Measurements from ENCODE around the gene UBE3B.
"Not testable (repeated sequence)": the region's sequence is repeated elsewhere in the genome, so short reads cannot be mapped to it uniquely, and the experiment has no call there.

The UBE3B gene

DNA sequence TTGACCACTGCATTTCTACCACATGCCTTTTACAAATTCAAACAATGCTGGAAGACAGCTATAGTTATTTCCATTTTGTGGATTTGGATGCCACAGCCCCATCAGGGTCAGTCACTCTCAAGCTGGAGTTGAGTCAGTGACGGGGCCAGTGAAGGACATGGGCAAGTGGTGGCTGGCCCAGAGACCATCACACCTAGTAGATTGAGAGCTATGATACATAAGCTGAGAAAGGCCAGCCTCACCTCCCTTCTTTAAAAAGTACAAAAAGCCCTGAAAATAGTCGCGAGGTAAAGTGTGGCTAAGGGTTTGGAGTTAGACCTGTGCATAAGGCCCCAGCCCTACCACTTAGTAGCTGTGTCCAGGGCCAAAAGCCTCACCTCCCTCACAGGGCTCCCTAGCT lies 4.4 kb upstream of the UBE3B start:
- no peak for DNase-seq (ENCODE audit: low read depth in 2 of 2)

DNA sequence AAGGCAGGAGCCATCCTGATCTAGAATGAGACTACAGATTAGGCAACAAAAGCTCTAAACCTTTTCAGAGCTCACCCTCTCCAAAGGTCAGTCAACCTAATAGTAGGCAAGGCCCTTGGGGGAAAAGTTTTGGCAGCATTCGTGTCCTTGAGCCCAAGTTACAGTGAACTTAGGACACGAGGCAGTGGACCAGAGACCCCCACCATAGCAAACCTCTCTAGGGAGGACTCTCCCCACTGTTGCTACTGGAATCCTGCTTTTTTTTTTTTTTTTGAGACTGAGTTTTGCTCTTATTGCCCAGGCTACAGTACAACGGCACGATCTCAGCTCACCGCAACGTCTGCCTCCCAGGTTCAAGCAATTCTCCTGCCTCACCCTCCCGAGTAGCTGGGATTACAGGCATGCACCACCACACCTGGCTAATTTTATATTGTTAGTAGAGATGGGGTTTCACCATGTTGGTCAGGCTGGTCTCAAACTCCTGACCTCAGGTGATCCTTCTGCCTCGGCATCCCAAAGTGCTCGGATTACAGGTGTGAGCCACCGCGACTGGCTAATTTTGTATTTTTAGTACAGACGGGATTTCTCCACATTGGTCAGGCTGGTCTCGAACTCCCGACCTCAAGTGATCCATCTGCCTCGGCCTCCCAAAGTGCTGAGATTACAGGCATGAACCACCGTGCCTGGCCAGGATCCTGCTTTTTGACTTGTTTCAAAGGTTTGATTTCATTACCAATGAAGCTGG lies 3.7 kb upstream of the UBE3B start:
- not testable (repeated sequence) for DNase-seq (ENCODE audit: low read depth in 2 of 2)

DNA sequence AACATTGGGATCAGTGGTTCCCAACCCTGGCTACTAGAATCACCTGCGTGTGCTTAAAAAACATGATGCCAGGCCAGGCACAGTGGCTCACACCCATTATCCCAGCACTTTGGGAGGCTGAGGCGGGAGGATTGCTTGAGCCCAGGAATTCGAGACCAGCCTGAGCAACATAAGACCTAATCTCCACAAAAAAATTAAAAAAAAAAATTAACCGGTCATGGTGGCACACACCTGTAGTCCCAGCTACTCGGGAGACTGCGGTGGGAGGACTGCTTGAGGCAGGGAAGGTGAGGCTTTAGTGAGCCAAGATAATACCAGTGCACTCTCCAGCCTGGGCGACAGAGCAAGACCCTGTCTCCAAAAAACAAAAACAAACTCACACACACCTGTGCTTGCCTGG lies 2.3 kb upstream of the UBE3B start:
- DNase-seq (ENCODE audit: low read depth in 2 of 2) = no peak

DNA sequence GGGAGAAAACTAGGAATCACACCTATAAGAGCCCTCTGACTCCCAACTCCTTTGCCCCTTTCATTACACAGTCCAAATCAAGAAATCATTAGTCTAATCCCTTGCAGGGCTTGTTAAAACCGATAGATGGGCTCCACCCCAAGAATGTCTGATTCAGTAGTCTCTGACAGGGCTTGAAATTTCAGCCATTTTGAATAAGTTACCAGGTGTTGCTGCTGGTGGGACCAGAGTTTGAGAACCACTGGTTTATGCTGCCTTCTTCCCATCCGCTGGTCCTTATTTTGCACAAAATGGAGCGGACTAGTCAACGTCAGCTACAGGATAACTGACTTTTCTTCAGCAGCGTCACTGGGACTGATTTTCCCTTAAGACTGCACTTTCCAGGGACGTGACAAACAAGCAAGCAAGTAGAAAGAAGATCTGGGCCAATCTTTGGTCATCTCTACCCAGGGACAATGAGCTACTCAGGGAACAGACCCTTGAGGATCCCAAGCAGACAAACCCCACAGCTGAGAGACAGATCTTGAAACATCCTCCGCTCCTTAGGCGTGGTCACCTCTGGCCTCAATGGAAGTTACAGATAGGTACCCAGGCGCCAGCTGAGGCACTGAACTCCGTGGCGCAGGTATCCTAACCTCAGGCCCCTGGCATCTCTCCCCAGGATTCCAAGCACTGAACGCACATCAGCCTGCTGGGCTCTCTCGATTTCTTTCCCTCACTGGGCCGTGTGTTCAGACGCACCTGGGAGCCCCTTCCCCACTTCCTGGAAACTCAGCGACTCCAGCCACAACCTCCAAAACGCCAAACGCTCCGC lies 1.2 kb upstream of the UBE3B start:
- DNase-seq (ENCODE audit: low read depth in 2 of 2) = no peak

DNA sequence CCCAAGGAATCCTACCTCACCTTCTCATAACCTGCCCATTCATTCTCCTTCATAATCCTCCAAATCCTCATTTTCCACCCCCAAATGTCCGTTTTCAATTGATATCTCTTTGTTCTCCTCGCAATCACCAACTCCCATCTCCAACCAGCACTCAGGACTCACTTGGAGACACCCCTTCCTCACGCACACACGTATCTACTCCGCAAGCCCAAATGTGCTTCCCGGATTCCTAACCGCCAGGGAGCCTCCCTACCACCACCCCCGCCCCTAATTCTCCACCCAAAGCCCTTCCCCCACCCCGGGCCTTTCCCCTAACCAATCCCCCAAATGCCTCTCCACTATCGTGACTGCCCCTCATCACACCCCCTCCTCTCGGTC lies 638 bp upstream of the UBE3B start:
- no peak for DNase-seq (ENCODE audit: low read depth in 2 of 2)

DNA sequence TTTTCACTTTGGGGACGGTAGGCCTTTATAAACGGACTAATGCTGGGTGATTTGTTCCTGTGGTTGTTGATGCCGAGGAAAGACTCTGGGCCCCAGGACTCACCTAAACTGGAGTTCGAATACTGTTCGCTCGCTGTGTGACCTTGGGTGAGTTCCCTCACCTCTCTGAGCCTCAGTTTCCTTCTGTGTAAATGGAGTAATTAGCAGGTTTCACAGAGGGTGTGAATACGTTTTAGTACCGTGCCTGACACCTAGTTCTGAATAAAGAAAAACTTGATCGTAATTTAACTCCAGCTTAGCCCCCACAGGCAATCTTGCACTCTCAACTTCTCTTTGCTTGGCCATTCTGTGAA lies 505 bp downstream of the UBE3B start:
- no peak for DNase-seq (ENCODE audit: low read depth in 2 of 2)

DNA sequence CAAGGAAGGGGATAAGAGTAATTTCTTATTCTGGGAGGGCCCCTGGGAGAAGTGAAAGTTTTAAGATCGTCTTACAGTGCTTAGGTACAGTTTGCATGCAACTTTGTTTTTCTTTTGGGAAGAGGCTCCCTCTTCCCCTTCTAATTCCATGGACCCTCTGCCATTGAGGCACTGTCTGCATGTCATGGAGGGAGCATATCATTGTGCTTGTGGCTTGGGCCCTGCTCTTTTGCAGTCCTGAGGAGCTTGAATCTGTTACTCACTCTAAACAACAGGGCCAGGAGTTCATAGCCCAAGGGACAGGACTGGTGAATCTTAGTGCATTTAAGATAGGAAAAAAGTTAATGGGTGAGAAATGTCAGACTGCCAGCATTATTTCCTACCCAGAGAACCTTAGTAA lies 2.3 kb downstream of the UBE3B start:
- DNase-seq (ENCODE audit: low read depth in 2 of 2) = no peak

DNA sequence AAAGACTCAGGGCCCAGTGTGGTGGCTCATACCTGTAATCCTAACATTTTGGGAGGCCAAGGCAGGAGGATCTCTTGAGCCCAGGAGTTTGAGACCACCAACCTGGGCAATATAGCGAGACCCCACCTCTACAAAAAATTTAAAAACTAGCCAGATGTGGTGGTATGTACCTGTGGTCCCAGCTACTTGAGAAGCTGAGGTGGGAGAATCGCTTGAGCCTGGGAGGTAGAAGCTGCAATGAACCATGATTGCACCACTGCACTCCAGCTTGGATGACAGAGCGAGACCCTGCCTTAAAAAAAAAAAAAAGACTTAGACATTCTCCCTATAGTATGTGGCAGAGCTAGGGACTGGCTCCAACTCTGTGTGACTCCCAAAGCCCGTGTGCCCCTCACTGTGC lies 2.9 kb downstream of the UBE3B start:
- DNase-seq (ENCODE audit: low read depth in 2 of 2) = no peak

DNA sequence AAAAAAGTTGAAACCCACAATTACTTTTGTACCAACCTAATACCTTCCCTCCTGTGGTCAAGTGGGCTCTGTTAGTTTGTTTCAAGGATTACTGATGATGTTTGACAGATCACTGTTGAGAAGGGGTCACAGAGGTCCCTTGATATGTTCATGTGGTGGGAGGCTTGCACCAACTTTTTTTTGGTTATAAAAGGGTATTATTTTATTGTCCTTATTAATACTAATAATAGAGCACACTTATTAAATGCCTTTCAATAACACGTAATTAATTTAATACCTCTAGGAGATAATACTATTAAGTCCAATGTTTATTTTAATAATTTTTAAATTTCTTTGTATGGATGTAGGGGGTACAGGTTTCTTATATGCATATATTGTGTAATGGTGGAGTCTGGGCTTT lies 4.4 kb downstream of the UBE3B start:
- no peak for DNase-seq (ENCODE audit: low read depth in 2 of 2)

DNA sequence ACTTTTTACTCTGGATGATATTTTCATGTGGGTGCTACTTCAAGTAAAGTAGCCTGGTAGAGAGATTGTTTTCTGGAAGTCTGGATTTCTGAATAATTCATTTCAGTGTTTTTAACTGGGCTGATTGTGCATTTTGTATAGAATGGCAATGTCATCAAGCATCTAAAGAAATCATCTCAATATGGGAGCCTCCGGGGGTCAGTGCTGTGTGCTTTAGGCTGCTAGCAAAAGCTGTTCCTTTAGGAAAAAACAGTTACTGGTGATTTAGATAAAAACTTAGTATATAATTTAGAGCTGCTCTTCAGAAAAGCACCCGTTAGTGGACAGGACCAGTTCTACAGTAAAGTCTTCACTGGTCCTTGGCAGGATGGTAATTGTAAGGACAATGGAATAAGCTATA lies 5.1 kb downstream of the UBE3B start:
- DNase-seq (ENCODE audit: low read depth in 2 of 2) = no peak

DNA sequence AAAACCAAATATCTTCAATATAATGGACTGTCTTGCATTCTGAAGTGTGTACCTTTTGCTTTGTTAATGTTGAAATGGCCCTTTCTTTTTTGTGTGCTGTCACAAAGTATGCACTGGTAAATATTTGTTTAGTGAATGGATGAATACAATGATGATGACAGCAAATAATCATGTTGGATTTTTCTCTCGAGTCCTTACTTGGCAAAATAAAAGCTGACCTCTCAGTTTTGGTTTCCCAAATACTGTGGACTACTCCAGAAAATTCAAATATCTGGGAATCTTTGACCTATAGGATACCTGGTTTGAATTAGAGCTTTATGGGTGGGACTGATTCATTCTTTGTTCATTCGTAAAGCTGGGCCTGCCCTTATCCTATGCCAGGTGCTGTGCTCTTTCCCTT lies 5.5 kb downstream of the UBE3B start:
- no peak for DNase-seq (ENCODE audit: low read depth in 2 of 2)

DNA sequence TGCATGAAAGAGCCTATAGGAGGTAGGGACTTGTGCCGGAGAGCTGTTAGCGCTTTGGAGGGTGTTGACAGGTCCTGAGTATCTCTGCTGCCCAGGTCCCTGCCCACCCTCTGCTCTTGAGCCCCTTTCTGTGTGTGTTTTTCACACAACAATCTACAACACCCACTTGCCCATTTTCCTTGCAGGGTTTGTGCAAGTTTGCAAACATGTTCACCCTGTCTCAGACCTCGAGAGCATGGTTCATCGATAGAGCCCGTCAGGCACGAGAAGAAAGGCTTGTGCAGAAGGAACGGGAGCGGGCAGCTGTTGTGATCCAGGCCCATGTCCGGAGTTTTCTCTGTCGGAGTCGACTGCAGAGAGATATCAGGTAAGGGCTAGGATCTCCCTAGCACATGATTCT lies 5.9 kb downstream of the UBE3B start:
- no peak for DNase-seq (ENCODE audit: low read depth in 2 of 2)

DNA sequence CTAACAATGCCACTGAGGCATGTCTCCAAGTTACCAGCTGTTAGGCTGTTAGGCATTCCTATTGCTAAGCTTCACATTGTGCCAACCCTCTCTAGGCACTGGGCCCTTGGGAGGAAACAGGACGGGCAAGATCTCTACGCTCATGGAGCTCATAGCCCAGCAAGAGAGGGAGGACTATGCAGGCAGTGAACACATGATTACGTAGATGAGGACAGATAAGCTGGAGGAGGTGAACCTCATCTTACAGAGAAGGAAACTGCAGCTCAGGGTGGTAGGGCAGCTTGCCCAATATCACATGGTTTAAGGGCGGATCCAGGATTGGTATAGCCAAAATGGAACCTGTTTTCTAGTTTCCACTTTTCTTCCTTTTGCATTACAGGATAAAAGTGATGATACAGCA lies 7.8 kb downstream of the UBE3B start:
- no peak for DNase-seq (ENCODE audit: low read depth in 2 of 2)

DNA sequence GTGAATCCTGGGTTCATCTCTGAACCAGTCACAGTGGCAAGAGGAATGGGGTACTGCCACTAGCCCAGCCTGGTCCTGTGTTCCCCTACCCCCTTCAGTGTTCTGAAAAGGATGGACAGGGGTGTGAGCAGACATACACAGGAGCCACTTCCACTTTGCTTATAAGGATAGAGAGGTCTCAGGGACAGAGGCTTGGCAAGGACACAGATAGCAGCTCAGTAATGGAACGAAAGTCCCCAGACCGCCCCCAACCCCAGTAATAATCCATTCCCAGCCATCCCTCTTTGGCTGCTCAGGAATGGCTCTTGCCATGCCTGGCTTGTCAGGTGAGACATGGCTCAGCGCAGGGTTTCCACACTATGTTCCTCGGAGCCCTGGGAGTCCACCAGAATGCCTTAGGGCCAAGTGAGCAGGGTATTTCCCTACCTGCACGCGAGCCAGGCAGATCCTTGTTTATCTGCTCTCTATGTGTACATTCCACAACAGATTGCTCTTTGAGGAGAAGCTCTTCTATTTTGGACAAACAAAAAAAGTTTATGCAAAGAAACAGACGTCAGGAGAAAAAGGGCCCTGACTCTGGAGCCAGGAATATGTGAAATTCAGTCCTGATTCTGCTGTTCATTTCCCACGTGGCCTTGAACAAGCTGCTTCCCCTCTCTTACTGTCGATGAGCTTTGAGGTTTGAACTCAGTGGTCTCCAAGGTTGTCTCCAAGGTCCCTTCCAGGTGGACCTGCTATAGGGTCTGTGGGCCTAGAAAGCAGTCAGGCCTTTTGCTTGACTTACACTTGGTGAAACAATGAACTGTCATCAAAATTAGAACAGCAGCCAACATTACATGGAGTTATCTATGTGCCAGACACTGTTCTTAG lies 10.0 kb downstream of the UBE3B start:
- DNase-seq (ENCODE audit: low read depth in 2 of 2) = no peak

DNA sequence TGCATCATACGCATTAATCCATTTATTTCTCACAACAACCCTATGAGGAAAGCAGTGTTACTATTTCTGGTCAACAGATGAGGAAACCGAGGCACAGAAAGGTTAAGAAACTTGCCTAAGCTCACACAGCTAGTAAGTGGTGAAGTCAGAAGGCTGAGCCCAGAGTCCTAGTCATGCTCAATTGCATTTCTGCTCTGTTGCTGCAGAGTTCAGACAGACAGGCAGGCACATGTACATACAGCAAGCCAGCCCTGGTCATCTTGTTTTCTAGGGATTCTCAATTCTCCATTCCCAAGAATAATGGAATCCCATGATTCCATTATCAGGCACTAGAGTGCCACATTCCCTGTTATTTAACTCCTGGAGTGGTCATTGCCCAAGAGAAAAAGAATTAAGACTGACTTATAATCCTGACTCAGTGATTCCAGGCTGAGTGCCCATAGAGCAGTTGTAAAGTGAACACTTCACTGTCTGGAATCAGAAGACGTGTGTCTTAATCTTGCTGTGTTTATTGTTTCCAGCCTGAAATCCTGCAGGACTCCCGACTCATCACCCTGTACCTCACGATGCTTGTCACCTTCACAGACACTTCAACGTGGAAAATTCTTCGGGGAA lies 10.7 kb downstream of the UBE3B start:
- no peak for DNase-seq (ENCODE audit: low read depth in 2 of 2)

DNA sequence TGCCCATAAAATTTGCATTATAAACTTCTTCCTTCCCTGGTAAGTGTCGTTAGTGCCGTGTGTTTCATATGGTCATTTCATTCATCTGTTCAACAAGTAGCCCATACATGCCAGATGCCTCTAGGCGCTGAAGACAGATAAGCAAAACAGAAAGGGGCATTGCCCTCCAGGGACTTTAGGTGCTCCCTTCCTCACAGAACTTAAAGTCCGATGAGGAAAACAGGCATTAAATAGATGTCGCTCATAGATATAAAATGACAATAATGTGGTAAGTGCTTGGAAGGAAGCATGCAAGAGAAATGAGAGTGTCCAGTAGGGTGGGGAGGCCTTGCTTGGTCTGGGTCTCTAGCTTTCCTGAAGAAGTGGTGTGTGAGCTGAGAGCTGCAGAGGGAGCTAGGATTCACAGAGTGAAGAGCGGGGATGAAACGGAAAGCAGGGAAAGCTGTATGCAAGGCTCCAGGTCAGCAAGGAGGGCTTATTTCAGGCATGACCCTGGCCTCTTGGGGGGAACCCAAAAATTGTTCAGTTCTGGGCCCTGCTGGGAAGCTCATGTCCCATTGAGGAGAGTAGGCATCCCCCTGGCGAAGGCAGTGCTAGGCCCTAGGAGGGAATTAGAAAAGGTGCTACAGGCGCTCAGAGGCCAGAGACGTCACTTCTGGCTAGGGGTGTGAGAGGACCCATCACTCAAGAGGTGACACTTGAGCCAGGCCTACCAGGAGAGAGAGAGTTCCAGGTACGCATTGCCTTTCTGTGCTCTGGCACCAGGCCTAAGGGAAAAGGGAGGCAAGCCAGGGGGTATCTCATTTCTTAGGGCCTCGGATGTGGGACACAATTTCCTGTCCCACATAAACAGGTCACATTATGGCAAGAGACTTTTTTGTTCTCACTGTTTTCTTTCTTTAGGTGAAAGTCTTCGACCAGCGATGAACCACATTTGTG lies 11.9 kb downstream of the UBE3B start:
- DNase-seq (ENCODE audit: low read depth in 2 of 2) = no peak

DNA sequence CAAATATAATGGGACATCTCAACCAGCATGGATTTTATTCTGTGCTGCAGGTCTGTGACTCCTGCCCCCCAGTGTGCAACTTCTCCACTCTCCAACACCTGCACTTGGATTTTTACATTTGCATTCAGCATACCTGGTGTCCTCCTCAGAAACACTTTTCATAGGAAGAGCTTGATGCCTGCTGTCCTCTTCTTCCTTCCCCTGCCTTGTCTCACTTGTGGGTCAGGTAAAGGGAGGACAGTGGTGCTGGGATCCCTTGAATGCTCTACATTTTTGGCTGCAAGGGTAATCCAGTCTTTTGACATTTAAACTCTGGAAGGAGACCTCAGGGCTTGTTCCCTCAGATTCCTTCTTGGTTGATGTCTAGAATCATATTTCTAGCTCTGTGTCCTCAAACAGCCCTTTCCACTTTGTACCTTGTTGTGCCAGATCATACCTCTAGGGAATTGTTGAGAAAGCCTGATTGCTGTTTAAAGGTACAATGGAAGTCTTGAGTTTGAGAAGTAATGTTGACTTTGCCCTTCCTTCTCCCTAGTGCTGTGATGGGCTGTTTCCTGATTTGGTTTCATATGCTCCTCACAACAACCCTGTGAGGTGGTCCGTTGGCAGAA lies 12.6 kb downstream of the UBE3B start:
- DNase-seq (ENCODE audit: low read depth in 2 of 2) = no peak

DNA sequence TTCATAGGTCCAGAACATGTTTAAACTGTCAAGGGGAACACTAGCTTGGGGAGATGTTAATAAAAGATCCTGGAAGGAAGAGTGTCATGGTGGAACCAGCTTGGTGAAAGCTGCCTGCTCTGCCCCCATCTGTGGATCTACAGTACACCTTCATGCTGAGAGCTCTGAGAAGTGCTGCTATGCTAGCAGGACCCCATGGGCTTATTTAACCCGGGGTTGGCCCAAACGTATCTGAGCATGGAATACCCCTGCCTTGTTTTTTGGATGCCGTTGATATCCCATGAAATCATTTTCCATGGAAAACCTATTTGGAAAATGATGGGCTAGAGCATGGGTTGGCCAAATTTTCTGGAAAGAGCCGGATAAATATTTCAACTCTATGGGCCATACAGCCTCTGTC lies 14.2 kb downstream of the UBE3B start:
- no peak for DNase-seq (ENCODE audit: low read depth in 2 of 2)

DNA sequence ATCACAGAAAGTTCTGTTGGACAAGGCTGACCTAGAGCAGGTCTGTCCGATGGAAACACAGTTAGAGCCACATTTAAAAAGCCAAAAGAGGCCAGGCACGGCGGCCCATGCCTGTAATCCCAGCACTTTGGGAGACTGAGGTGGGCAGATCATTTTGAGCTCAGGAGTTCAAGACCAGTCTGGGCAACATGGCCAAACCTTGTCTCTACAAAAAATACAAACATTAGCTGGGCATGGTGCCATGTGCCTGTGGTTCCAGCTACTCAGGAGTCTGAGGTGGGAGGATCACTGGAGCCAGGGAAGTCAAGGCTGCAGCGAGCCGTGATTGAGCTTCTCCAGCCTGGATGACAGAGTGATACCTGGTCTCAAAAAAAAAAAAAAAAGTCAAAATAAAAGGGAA lies 14.9 kb downstream of the UBE3B start:
- DNase-seq (ENCODE audit: low read depth in 2 of 2) = no peak

DNA sequence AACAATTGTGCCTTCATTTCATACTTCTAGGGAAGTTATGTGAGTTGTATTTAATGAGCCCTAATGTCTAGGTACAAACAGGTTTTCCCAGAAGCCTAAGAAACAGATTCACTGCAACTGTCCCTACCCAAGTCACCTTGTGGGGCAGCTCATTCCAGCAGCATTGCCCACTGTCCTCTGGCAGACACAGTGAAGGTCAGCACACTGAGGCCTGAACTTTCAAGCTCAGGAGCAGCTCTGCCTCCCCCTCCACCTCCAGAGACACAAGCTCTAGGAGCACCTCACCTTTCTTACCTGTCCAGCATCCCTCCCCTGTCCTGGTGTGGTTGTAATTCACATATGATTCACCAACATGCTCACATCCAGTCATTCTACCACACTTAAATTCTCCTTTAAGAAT lies 15.7 kb downstream of the UBE3B start:
- DNase-seq (ENCODE audit: low read depth in 2 of 2) = no peak

DNA sequence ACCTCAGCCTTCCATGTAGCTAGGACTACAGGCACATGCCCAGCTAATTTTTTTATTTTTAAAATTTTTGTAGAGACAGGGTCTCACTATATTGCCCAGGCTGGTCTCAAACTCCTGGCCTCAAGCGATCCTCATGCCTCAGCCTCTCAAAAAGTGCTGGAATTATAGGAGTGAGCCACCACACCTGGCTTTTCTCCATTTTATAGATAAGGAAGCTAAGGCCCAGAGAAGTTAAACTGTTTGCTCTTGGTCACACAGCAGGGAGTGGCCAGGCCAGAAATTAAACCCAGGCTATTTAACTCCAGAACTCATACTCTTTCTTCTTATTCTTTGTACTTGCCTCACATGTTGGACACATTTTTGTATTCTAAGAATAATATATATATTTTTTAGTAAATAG lies 16.5 kb downstream of the UBE3B start:
- no peak for DNase-seq (ENCODE audit: low read depth in 2 of 2)
